HG03097 (cell line): ENCODE results near the gene OR10H1.
"Not testable (repeated sequence)": the region's sequence is repeated elsewhere in the genome, so short reads cannot be mapped to it uniquely, and the experiment has no call there.

ENCODE experiments used
- ATAC-seq: cut with Tn5 transposase; IDR thresholded peaks from one replicate; pipeline ENCODE4 v1.9.1; 2021; ENCODE audit not compliant: unreplicated experiment, low FRiP score

The OR10H1 gene

GRCh38 chr19:15829306-15829698 is 13.8 kb upstream of the OR10H1 start:
- no peak for ATAC-seq

- not testable (repeated sequence) for ATAC-seq
These were observed 13.3 kb upstream of the OR10H1 start for GRCh38 chr19:15828611-15829305.

DNA sequence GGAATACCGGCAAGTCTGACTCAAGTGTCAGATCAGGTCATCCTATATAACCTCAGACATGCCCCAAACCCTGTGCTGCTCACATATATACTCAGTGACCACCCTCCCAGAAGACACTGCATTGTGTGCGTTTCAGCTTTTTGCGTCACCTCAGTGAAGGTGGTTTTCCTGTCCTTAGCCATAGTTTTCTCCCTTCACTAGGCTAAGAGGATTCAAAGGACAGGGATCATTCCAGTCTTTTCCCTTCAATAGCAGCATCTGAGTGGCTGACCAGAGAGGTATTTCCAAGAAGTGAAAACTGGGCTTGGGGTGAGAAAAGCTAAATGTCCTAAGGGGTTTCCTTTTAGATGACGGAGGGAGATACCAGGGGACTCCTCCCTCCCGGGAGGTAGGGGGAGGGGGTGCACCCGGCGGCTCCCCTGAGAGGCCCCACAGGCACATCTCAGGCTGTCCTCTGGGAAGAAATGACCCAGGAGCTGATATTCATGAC is 12.7 kb upstream of the OR10H1 start:
- no peak for ATAC-seq

GRCh38 chr19:15825753-15826152 is 10.3 kb upstream of the OR10H1 start:
- no peak for ATAC-seq

DNA sequence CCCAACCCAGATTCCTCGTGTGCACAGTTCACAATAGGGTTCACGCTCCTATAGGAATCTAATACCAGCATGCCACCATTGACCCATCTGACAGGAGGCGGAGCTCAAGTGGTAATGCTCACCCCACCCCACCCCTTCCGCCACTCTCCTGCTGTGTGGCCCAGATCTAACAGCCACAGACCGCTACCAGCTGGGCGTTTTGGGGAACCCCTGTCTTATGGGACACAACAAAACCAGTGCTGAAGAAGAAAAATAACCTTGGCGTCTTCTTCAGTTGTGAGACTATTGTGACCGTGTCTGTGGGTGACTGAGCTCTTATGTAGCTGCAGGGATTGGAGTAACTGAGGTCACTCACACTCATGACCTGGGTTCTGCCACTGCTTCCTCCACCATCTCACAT is 5.2 kb upstream of the OR10H1 start:
- ATAC-seq: no peak

DNA sequence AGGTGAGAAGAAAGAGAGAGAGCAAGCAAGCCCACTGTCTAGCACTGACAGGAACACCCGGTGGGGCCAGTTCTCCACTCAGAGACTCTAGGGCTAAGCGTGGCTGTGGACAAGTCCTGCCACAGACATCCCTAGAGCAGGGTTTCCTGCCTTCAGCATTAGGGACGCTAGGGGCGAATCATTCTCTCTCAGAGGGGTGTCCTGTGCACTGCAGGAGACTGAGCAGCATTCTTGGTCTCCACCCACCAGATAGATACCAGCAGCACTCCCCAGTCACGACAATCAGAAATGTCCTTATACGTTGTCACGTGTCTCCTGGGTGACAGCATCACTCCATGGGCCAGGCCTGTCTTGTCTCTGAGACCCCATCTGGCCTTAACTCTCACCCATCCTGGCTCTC is 1.5 kb downstream of the OR10H1 start:
- no peak for ATAC-seq

DNA sequence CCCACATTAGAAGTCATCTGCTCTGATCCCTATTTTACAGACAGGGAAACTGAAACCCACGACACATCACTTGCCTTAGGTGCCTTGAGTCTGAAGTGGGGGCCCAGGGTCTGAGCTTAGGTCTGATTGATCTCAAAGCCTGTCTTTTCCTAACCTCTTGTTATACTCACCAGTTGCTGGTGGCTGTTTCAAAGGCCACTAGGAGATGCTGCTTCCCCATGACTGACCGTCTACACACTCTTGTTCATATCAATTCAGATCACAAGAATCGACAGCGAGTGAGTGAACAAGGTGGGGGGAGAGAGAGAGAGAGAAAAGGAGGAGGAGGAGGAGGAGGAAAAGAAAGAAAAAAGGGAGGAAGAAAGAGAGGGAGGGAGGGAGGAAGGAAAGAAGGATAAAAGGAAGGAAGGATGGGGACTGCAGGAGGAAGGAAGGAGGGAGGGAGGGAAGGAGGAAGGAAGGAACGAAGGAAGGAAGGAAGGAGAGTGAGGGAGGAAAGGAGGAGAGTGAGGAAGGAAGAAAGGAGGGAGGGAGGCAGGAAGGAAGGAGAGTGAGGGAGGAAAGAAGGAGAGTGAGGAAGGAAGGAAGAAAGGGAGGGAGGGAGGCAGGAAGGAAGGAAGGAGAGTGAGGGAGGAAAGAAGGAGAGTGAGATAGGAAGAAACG is 3.3 kb downstream of the OR10H1 start:
- no peak for ATAC-seq

GRCh38 chr19:15811476-15811875 is 4.0 kb downstream of the OR10H1 start:
- ATAC-seq: no peak

DNA sequence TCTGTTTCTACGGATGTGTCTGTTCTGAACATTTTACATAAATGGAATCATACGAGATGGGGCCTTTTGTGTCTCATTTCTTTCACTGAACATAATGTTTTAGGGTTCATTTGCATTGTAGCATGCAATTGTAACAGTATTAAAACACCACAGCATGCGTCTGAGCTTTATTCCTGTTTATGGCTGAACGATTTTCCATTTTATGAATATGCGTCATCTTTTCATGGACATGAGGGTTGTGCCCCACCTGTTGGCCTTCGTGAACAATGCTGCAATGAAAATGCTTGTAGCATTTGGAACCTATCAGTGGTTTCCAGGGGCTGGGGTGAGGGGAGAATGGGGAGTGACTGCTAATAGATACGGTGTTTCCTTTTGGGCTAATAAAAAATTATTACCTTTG is 5.1 kb downstream of the OR10H1 start:
- ATAC-seq: no peak

GRCh38 chr19:15794279-15794678 is 21.2 kb downstream of the OR10H1 start:
- ATAC-seq: not testable (repeated sequence)

DNA sequence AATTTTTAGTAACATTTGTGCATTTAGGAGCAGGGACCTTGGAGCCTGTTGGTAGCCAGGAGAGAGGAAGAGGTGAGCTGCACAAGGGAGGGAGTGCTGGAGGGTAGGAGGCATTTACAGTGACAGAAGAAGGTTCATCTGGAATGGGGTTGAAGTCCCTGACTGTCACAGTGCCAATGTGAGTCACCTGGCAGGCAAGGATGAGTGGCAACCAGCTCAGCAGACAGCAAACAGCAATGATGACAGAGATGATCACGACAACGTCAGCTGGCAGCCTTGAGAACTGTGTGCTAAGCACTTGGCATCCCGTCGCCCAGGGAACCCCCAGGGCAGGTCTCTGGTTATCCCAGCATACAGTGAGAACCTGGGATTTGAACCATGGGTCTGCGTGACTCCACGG is 25.4 kb downstream of the OR10H1 start:
- no peak for ATAC-seq

- no peak for ATAC-seq
These were observed 26.7 kb downstream of the OR10H1 start for GRCh38 chr19:15788594-15789270.

DNA sequence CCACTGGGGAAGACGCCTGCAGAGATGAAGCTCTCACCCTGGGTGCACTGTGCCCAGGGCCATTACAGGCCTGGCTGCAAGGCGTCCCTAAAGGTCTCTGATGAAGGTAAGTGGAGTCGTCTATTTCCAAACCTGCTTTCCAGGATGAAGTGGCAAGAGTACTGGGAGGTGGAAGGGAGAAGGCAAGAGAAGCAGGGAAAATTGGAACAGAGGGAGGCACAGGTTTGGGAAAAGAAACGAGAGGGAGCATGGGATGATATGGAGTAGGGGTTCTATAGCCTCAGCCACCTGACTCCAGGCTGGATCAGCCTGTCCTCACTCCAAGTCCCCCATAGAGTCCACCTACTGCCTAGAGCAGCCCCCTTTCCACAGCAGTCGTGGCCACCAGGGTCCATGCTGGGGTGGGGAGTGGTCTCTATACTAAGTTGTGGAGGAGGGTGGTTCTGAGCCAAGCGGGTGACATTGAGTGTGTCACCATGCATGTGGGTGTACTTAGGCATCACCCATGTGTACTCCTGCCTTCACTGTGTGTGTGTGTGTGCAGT is 27.8 kb downstream of the OR10H1 start, which contains the start of gene OR10H5:
TSS of gene OR10H5 (plus strand) at position 51 of the 545 bp plus-strand sequence. CDS start 6,388 bp downstream, outside the sequence.
- ATAC-seq: no peak

DNA sequence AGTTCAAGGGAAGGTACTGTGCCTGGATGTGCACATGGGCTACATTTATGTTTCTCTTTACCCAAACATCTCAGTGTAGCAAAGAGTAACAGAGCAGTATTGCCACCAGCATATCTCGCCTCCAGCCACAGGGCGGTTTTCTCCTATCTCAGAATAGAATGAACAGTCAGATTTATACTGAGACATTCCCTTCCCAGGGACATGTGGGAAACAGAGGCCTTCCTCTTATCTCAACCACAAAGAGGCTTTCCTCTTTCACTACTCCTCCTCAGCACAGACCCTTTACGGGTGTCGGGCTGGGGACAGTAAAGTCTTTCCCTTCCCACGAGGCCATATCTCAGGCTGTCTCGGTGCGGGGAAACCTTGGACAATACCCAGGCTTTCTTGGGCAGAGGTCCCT is 32.6 kb downstream of the OR10H1 start:
- ATAC-seq: not testable (repeated sequence)

DNA sequence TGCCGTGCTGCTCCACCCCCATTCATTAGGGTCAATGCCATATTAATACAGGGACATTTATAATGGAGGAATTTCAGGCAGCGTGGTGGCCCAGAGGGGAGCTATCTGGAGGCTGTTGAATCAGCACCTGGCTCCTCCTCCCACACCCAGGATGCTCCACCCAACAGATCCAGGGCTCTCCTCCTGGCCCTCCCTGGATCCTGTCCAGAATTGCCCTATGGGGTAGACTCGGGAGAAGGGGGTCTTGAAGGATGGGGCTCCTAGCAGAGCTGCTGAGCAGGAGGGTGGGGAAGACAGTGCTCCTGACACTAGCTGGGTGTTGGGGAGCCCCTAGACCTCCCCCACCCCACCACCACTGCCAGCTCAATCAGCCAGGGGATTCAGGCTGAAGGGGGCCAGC is 33.3 kb downstream of the OR10H1 start:
- no peak for ATAC-seq

DNA sequence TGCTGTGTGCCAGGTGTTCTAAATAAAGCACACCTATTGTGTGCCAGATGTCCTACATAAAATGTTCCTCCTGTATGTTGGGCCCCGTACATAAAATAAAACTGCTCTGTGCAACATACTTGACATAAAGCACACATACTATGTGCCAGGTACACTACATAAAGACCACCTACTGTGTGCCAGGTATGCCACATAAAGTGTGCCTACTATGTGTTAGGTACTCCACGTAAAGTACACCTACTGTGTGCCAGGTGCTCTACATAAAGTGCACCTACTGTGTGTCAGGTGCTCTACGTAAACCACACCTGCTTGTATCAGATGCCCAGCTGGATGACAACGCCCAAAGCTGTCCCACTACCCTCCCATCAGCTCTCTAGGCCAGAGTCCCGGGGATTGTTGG is 33.8 kb downstream of the OR10H1 start:
- no peak for ATAC-seq

- no peak for ATAC-seq
These were observed 34.6 kb downstream of the OR10H1 start for GRCh38 chr19:15780610-15781418.

- no peak for ATAC-seq
These were observed 35.5 kb downstream of the OR10H1 start for GRCh38 chr19:15779756-15780476.

DNA sequence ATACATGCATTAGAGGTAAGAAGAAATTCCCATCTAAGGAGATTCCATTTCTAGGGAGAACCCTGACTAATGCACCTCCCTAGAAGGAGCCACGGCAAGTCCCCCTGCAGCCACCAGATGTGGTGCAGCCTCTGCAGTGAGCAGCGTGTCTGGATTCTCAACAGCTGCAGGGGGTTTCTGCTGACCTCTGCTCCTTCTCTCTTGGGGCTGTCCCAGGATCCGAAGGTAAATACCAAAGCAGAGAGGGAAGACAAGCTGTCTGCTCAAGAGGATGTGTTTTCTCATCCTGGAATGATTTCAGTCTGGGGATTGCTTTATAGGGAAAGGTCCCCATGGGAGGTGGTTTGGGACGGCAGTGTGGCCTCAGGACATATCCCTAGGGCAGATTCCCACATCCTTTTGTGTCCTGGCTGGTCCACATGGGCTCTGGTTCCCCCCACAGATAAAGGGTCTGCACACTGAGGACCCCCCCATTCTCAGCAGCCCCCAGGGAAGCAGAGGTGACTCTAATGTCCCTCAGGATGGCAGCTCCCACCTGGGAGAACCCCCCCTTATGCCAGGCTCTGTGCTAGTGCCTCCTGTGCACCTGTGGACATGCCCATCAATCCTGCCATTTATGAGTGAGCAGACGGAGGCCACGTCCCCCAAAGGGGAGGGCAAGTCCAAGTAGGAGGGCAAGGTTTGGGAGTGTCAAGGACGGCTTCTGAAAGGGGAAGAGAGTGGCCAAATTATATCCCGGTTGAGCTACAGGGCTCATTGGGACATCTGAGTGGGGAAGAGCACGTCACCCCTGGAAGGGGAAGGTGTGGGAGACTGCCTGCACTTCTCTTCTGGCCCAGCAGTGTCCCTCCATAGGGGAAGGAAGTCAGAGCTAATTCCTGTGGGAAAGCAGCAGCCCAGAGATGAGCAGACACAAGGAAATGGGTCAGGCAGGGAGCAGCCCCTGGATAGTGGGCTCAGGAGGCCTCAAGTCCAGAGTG is 38.2 kb downstream of the OR10H1 start:
- ATAC-seq: no peak
